Head of caudate nucleus (tissue), 42 donors: Measurements from ENCODE around the gene FGF1.
A peak's percentile ranks its signal among the peaks of the same experiment; 100 is the strongest.

ENCODE experiments used
- DNase-seq, 42 donors: peaks; one replicate each; pipeline versions ENCODE4 v3.0.0 to v3.0.0-alpha.2; 2020 to 2021; ENCODE audit warnings: mixed read lengths in 7 of 42
- intact Hi-C: fragments of 100-400 bp; cut with DNase I; formaldehyde crosslinking; loops from one replicate; pipeline ENCODE4 v1.15.0; 2022

FGF1 gene

GRCh38 chr5:142676318-142676717 is 9.6 kb downstream of the FGF1 start:
- intact Hi-C loops = no loop called here

DNA sequence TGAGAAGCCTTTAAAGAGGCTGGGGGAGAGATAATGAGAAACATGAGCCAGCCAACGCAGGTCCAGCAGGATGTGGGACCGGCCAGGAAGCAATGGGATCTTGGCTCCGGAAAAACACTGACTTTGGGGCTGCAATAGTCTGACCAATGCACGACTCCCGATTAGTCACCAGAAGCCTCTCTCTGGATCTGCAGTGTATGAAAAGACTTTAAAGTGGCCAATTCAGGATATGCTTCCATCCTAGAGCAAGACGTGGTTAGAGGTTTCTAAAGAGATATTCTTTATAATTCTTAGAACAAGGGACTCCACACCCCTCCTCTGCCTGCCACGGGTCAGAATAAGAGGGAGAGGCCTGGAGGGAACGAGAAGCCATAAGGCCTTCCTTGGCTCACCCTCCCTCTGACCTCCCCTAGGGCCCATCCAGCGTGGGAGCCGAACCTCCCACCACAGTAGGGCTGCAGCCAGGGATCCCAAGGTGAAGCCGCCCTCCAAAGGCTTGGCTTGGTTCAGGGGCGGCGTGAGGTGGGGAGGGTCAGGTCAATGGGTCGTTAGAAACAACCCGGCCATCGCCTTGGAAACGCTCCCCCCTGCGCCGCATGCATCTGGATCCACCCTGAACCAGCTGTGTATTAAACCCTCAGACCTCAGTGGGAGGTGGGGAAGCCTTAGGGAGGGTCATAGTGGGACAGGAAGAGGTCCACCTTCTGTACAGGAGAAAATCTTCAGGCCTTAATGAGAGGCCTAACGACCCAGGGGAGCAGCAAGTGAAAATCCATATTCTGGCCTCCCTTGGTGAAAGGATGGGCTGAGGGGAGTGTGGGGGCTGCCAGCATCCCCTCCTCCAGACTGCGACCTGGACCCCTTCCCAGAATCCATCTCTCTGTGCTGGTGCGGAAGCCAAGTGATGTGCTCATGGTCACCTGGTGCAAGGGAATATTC is 11.1 kb downstream of the FGF1 start:
- intact Hi-C loops = no loop called here
- DNase-seq = peak in 4 of 42 donors; percentile 38 to 72 (median 50)

More at GRCh38 chr5:142676318-142676717, 9.6 kb downstream of the FGF1 start:
- DNase-seq = no peak

GRCh38 chr5:142671801-142672200 is 14.1 kb downstream of the FGF1 start:
- intact Hi-C loops = no loop called here
- no peak for DNase-seq

DNA sequence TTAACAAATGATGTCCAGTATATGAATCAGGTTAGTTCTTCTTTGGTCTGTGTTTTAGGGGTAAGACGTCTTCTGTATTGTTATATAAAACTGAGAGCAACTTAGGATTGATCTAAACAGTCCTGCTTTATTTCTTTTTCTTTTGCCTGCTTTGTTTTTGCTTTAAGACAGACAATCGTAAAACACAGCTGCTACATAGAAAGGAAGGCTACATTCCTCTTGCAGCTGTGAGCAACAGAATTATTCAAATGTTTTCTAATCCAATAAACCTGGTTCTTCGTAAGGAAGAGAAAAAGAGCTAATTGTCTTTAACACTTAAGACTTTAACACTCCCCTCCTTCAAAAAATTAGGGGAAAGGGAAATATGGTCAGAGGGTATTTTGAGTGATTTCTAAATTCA is 14.6 kb downstream of the FGF1 start:
- no peak for DNase-seq
- intact Hi-C loops = no loop called here

GRCh38 chr5:142670804-142671203 is 15.1 kb downstream of the FGF1 start:
- intact Hi-C loops = no loop called here
- DNase-seq = no peak

GRCh38 chr5:142669477-142669876 is 16.4 kb downstream of the FGF1 start:
- DNase-seq = peak in 1 of 42 donors; percentile 51
- intact Hi-C loops = no loop called here

- intact Hi-C loops = no loop called here
- no peak for DNase-seq
Observed at GRCh38 chr5:142668336-142668735, 17.6 kb downstream of the FGF1 start.

GRCh38 chr5:142667831-142668230 is 18.1 kb downstream of the FGF1 start:
- no peak for DNase-seq
- intact Hi-C loops = no loop called here

DNA sequence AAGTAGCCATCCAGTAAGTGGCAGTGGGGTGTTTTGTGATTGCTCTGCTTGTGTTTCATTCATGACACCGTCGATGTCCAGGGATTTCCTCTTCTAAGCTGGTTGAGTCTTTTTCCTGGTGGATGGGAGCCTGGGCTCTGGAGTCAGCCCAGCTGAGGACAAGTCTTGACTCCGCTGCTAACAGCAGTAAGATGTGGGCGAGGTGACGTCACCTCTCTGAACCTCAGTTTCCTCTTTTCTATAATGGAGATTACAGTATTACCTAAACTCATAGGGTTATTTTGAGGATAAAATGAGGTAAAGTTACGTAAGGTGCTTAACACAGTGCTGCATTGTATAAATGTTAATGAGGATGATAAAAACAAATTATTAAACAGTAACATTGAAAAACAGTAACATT is 21.3 kb downstream of the FGF1 start:
- intact Hi-C loops = no loop called here
- DNase-seq = no peak

GRCh38 chr5:142664067-142664466 is 21.8 kb downstream of the FGF1 start:
- DNase-seq = no peak
- intact Hi-C loops = no loop called here

DNA sequence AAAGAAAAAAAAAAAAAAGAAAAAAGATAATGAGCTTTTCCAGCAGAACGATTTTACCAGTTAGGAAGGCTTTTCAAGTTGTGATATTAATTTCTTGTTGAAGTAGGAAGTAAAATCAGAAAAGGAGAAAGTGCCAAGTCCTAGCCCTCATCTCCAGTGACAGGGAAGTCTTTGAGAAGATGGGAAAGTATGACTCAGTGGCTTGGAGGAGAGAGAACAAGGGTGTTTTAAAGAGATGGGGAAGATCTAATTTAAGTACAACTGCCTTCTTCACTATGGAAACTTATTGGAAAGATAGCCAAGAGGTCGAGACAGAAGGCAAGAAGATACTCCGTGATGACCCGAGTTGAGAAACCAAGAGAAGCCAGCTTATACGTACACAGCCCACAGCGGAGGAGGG is 22.6 kb downstream of the FGF1 start:
- intact Hi-C loops = no loop called here
- peak in 1 of 42 donors; percentile 10 for DNase-seq

DNA sequence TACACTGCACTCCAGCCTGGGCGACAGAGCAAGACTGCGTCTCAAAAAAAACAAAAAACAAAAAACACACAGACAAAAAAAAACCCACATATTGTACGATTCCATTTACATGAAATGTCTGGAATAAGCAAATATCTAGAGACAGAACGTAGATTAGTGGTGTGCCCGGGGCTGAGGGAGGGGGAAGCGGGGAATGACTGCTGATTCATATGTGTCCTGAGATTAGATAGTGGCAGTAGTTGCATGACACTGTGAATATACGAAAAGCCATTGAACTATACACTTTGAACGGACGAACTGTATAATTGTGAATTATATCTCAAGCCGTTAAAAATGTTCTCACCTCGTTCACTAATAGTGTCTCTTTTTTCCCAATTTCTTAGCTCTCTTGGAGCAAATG is 23.9 kb downstream of the FGF1 start:
- DNase-seq = peak in 1 of 42 donors; percentile 6
- intact Hi-C loops = no loop called here

DNA sequence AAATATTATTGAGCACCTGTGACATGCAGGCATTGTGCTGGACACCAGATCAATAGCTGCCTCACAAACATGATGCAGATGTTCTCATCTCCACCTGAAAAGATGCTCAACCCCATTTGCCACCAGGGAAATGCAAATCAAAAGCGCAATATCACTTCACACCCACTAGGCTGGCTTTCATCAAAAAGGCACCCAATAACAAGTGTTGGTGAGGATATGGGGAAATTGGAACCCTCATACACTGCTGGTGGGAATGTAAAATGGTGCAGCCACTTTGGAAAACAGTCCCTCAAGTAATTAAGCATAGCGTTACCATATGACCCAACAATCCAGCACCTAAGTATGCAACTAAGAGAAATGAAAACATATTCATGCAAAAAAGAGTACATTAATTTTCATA is 24.7 kb downstream of the FGF1 start:
- intact Hi-C loops = no loop called here
- DNase-seq = no peak

GRCh38 chr5:142660731-142661130 is 25.2 kb downstream of the FGF1 start:
- no peak for DNase-seq
- intact Hi-C loops = no loop called here

GRCh38 chr5:142660196-142660595 is 25.7 kb downstream of the FGF1 start:
- DNase-seq = peak in 2 of 42 donors; percentile 15 to 28
- intact Hi-C loops = no loop called here

GRCh38 chr5:142659405-142659804 is 26.5 kb downstream of the FGF1 start:
- peak in 1 of 42 donors; percentile 11 for DNase-seq
- intact Hi-C loops = no loop called here

GRCh38 chr5:142658278-142658677 is 27.6 kb downstream of the FGF1 start:
- DNase-seq = no peak
- intact Hi-C loops = no loop called here

DNA sequence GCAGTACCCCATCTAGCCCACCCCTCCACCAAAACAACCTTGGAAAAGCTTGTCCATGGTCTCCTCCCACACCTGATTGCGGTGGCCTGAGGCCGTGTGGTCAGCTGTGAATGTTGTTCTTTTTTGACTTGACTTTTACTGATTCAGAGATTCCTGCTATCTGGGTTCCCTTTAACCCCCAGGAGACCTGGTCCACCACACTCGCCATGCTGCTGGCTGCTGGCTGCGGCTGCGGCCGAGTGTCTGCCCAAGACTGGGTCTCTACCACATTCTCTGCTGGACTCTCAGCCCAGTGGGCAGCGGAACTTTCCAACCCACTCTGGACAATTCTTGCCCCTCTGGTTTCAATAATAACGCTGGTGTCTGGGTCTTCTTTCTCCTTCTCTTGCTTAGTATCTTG is 28.4 kb downstream of the FGF1 start:
- peak in 1 of 42 donors; percentile 15 for DNase-seq
- intact Hi-C loops = no loop called here

GRCh38 chr5:142655339-142656267 is 30.3 kb downstream of the FGF1 start:
- intact Hi-C loops = loop anchor here (2.0 kb wide), 1 partner anchor 43 kb away; no protein-coding TSS in a partner anchor
- peak; percentile 76 to 97 (median 92) for DNase-seq

GRCh38 chr5:142654578-142655058 is 31.3 kb downstream of the FGF1 start:
- intact Hi-C loops = loop anchor here (2.0 kb wide), 1 partner anchor 44 kb away; no protein-coding TSS in a partner anchor

More at GRCh38 chr5:142654578-142655058, 31.3 kb downstream of the FGF1 start:
- peak in 1 of 42 donors; percentile 37 for DNase-seq
